K562 (cell line): ENCODE measurements around the gene FAM234A. TPM values are rescaled to one million over a fixed set of nuclear protein-coding genes. Genes with fewer than 3 reads are reported as not detected.

ENCODE experiments used
- FUS ChIP-seq: fragments of 200-400 bp; formaldehyde crosslinking; optimal IDR thresholded peaks from 2 replicates; pipeline ENCODE3; 2017; ENCODE audit warnings: low read depth, low read length
- KDM1A ChIP-seq, 2 experiments: fragments of 450-650 bp; IDR thresholded peaks; 2 replicates each; pipeline ENCODE4 v1.6.1; 2016; ENCODE audit warnings: mild to moderate bottlenecking in 2 of 2
- NCOA6 ChIP-seq: fragments of 450-650 bp; IDR thresholded peaks from 2 replicates; pipeline ENCODE4 v1.6.1; 2017; ENCODE audit warnings: mild to moderate bottlenecking
- SIX5 ChIP-seq, 2 experiments: IDR thresholded peaks; 2 replicates each; pipeline ENCODE4 v1.6.1; 2011; ENCODE audit warnings: low read length in 2 of 2, borderline replicate concordance in 1 of 2, low read depth in 1 of 2, mild to moderate bottlenecking in 1 of 2, moderate library complexity in 1 of 2; ENCODE audit not compliant: insufficient read depth in 1 of 2
- SRSF3 ChIP-seq: fragments of 200-400 bp; formaldehyde crosslinking; IDR thresholded peaks from 2 replicates; pipeline ENCODE4 v1.6.1; 2016; ENCODE audit warnings: mild to moderate bottlenecking, low read length, moderate library complexity; ENCODE audit not compliant: insufficient read depth
- ZNF696 ChIP-seq: fragments of 250-450 bp; sonication (Bioruptor Pico); conservative IDR thresholded peaks from 2 replicates; pipeline ENCODE4 v1.4.0; 2020; ENCODE audit warnings: mild to moderate bottlenecking, moderate library complexity
- ZNF740 ChIP-seq, 3 experiments: fragments of 200-800 bp in 1 of 3; sonication (Bioruptor generic) in 1 of 3; sonication (generic) in 1 of 3; formaldehyde crosslinking in 1 of 3; IDR thresholded peaks; 2 replicates each; pipeline versions ENCODE4 v1.6.1 to v1.8.0; 2016 to 2022; ENCODE audit warnings: mild to moderate bottlenecking in 2 of 3, missing compliant biosample characterization in 2 of 3, missing genetic modification characterization in 2 of 3, missing genetic modification reagents in 1 of 3
- ZNF764 ChIP-seq: fragments of 250-450 bp; sonication (Bioruptor Pico); IDR thresholded peaks from 2 replicates; pipeline ENCODE4 v1.4.0; 2020; ENCODE audit warnings: low read depth, mild to moderate bottlenecking, moderate library complexity
- polyA plus RNA-seq, 8 experiments: library from polyadenylated mRNA; depleted of rRNA in 4 of 8; stranded (reverse) in 5 of 8; unstranded in 3 of 8; fragments of >200 nt; fragmentation: Nextera tagmentation in 2 of 8; fragmentation: Illumina TruSeq in 1 of 8; extraction: Ambion mirVana in 2 of 8; extraction: Trizol in 1 of 8; gene quantifications; 2 replicates each; pipeline versions ENCODE4 v1.2.1 to v1.2.3, GENCODE V29; 2011 to 2014; ENCODE audit warnings: inconsistent platforms in 1 of 8, missing spikeins in 1 of 8
- total RNA-seq, 7 experiments: library from RNA; depleted of rRNA in 6 of 7; stranded (reverse); fragments of >200 nt in 6 of 7; fragmentation: Illumina TruSeq in 2 of 7; extraction: Trizol in 2 of 7; gene quantifications; 2 replicates each; pipeline versions ENCODE4 v1.2.1 to v1.2.3, GENCODE V29; 2011 to 2021; ENCODE audit warnings: low replicate concordance in 1 of 7
- TF ChIP-seq, protein P1 (sequence below): fragments of 200-600 bp; sonication (generic); IDR thresholded peaks from one replicate; pipeline ENCODE4 v1.6.1; 2012; ENCODE audit warnings: mild to moderate bottlenecking, low read depth, low read length, inconsistent platforms
- TF ChIP-seq, protein P2 (sequence below): fragments of 200-800 bp; sonication (Bioruptor generic); IDR thresholded peaks from 2 replicates; pipeline ENCODE4 v1.6.1; 2017; ENCODE audit warnings: missing genetic modification characterization, missing compliant biosample characterization

Gene FAM234A
- total and polyA plus RNA-seq, 9 of the 15 experiments (the other 6 are each of a cell fraction or from before 2014, with no cell fraction given) = 1.0 to 47.9 (median 15.0) TPM

DNA sequence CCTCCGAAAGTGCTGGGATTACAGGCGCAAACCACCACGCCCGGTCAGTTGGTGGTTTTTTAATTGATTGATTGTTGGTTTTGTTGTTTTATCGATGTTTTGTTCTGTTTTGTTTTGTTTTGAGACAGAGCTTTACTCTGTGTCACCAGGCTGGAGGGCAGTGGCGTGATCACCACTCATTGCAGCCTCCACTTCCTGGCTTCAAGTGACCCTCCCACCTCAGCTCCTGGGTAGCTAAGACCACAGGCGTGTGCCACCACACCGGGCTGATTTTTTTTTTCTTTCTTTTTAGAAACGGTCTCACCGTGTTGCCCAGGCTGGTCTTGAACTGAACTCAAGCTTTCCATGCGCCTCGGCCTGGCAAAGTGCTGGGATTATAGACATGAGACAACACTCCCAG, 12.4 kb downstream of the FAM234A start (continued):
- TF ChIP-seq, protein P1, sequence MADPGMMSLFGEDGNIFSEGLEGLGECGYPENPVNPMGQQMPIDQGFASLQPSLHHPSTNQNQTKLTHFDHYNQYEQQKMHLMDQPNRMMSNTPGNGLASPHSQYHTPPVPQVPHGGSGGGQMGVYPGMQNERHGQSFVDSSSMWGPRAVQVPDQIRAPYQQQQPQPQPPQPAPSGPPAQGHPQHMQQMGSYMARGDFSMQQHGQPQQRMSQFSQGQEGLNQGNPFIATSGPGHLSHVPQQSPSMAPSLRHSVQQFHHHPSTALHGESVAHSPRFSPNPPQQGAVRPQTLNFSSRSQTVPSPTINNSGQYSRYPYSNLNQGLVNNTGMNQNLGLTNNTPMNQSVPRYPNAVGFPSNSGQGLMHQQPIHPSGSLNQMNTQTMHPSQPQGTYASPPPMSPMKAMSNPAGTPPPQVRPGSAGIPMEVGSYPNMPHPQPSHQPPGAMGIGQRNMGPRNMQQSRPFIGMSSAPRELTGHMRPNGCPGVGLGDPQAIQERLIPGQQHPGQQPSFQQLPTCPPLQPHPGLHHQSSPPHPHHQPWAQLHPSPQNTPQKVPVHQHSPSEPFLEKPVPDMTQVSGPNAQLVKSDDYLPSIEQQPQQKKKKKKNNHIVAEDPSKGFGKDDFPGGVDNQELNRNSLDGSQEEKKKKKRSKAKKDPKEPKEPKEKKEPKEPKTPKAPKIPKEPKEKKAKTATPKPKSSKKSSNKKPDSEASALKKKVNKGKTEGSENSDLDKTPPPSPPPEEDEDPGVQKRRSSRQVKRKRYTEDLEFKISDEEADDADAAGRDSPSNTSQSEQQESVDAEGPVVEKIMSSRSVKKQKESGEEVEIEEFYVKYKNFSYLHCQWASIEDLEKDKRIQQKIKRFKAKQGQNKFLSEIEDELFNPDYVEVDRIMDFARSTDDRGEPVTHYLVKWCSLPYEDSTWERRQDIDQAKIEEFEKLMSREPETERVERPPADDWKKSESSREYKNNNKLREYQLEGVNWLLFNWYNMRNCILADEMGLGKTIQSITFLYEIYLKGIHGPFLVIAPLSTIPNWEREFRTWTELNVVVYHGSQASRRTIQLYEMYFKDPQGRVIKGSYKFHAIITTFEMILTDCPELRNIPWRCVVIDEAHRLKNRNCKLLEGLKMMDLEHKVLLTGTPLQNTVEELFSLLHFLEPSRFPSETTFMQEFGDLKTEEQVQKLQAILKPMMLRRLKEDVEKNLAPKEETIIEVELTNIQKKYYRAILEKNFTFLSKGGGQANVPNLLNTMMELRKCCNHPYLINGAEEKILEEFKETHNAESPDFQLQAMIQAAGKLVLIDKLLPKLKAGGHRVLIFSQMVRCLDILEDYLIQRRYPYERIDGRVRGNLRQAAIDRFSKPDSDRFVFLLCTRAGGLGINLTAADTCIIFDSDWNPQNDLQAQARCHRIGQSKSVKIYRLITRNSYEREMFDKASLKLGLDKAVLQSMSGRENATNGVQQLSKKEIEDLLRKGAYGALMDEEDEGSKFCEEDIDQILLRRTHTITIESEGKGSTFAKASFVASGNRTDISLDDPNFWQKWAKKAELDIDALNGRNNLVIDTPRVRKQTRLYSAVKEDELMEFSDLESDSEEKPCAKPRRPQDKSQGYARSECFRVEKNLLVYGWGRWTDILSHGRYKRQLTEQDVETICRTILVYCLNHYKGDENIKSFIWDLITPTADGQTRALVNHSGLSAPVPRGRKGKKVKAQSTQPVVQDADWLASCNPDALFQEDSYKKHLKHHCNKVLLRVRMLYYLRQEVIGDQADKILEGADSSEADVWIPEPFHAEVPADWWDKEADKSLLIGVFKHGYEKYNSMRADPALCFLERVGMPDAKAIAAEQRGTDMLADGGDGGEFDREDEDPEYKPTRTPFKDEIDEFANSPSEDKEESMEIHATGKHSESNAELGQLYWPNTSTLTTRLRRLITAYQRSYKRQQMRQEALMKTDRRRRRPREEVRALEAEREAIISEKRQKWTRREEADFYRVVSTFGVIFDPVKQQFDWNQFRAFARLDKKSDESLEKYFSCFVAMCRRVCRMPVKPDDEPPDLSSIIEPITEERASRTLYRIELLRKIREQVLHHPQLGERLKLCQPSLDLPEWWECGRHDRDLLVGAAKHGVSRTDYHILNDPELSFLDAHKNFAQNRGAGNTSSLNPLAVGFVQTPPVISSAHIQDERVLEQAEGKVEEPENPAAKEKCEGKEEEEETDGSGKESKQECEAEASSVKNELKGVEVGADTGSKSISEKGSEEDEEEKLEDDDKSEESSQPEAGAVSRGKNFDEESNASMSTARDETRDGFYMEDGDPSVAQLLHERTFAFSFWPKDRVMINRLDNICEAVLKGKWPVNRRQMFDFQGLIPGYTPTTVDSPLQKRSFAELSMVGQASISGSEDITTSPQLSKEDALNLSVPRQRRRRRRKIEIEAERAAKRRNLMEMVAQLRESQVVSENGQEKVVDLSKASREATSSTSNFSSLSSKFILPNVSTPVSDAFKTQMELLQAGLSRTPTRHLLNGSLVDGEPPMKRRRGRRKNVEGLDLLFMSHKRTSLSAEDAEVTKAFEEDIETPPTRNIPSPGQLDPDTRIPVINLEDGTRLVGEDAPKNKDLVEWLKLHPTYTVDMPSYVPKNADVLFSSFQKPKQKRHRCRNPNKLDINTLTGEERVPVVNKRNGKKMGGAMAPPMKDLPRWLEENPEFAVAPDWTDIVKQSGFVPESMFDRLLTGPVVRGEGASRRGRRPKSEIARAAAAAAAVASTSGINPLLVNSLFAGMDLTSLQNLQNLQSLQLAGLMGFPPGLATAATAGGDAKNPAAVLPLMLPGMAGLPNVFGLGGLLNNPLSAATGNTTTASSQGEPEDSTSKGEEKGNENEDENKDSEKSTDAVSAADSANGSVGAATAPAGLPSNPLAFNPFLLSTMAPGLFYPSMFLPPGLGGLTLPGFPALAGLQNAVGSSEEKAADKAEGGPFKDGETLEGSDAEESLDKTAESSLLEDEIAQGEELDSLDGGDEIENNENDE = no peak
- TF ChIP-seq FUS = no peak
- TF ChIP-seq SRSF3 = no peak
- TF ChIP-seq, protein P2, sequence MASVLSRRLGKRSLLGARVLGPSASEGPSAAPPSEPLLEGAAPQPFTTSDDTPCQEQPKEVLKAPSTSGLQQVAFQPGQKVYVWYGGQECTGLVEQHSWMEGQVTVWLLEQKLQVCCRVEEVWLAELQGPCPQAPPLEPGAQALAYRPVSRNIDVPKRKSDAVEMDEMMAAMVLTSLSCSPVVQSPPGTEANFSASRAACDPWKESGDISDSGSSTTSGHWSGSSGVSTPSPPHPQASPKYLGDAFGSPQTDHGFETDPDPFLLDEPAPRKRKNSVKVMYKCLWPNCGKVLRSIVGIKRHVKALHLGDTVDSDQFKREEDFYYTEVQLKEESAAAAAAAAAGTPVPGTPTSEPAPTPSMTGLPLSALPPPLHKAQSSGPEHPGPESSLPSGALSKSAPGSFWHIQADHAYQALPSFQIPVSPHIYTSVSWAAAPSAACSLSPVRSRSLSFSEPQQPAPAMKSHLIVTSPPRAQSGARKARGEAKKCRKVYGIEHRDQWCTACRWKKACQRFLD (CRISPR knock-in tag) = no peak
- TF ChIP-seq ZNF696 (CRISPR knock-in tag) = no peak
- TF ChIP-seq NCOA6 = no peak
- no peak for TF ChIP-seq SIX5 (IDR thresholded peaks at IDR 0.05; ENCODE audit: borderline replicate concordance in 1 of 2, insufficient read depth in 1 of 2, low read depth in 1 of 2, low read length in 2 of 2)
- no peak for TF ChIP-seq KDM1A (IDR thresholded peaks at IDR 0.05)
- TF ChIP-seq ZNF740 (CRISPR knock-in tag; IDR thresholded peaks at IDR 0.05) = no peak
- no peak for TF ChIP-seq ZNF740 (tag; IDR thresholded peaks at IDR 0.05)
- no peak for TF ChIP-seq ZNF764 (CRISPR knock-in tag)
